TTC549 (cell line): ENCODE data around the gene NCKAP5.

Source experiments
- FAIRE-seq: peaks from 2 replicates; lab custom pipeline; 2012; peaks lifted over from hg19 to GRCh38; lab: Jason Lieb, UNC

Gene NCKAP5

DNA sequence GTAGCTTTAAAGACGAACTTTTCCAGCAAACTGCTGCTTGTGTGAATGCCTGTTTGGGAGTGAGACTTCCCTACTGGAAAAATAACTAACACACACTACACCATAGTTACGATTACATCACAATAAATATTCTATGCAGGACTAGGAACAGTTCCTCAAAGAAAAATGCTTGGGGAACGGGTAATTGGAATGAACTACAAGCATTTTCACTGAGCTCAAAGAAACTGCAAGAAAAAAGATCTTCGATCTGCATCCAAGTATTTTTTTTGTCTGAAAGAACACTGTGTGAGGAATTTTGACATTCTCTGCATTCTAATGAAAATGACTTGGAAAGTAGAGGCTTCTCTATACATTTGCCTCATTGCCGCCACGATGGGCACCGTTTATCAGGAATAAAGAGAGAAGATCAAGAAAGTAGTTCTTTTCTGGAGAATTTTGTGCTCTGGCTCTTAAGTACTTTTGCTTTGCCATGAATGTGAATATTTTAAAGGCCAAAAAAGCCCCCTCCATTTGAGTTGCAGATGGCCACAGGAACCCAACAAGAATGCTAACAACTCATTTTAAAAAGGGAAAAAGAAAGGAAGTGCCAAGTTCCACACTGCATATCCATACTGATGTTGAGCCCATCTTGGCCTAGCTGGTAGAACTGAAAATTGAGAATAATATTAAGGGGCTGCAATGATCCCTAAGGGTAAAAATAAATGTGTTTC is 911.8 kb downstream of the NCKAP5 start:
- no peak for FAIRE-seq

- FAIRE-seq: no peak
Observed at GRCh38 chr2:132654968-132655367, 913.3 kb downstream of the NCKAP5 start.

- FAIRE-seq: no peak
Observed at GRCh38 chr2:132654335-132654734, 913.9 kb downstream of the NCKAP5 start.

DNA sequence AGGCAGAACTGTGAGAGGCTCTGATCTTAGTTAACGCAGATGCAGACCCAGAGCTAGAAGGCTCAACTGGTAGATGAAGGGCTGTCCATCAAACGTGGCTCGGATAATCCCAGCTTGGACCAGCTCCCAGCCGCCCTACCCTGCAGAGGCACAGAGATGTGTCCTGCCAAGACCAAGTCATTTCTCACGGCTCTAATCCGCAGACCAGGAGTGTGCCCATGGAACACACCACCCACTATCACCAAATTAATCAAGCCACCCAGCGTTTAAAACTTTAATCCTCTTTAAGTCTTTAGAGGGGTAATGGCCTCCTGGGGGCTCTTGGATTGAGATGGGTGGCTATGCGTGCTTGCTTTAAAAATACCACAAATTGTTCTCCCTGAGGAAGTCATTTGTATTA is 915.8 kb downstream of the NCKAP5 start:
- FAIRE-seq: no peak

GRCh38 chr2:132651115-132652045 is 916.9 kb downstream of the NCKAP5 start:
- no peak for FAIRE-seq

- no peak for FAIRE-seq
Observed at GRCh38 chr2:132646540-132647108, 921.6 kb downstream of the NCKAP5 start.

GRCh38 chr2:132645722-132646539 is 922.3 kb downstream of the NCKAP5 start:
- FAIRE-seq: no peak

GRCh38 chr2:132645176-132645575 is 923.1 kb downstream of the NCKAP5 start:
- FAIRE-seq: no peak

DNA sequence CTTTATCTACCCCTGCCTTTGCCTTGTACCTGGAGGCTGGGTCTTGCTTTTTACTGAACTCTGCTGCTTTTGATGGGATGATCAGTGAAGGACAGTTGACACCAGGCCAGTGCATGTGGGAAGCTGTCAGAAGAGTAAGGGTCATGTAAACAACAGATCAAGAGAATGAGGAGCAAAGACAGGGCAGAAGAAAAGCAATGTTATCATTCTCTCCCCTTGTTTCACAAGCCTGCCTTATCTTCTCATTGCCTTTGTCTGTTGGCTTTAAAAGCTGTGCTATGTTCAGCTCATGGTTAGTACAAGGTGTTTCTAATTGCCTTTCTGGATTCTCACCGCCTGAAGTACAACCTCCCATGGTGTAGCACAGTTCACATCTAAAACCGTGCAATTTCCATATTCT is 925.8 kb downstream of the NCKAP5 start:
- no peak for FAIRE-seq

DNA sequence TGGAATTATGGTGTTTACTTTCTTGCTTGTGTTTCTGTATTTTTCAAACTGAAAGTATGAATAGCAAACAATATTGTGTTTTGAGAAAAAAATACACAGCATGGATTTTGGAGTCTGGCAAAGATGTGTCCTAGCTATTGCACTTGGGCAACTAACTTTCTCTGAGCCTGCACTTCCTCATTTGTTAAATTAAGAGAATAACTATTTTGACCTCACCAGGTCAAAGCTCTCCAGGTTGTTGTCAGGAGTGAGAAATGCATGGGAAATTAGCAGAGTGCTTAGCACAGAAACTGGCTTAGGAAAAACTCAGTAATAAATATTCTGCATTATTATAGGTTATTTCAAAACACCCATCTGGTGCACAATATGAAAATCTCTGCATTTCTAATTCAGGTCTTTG is 926.4 kb downstream of the NCKAP5 start:
- FAIRE-seq: no peak

- no peak for FAIRE-seq
Observed at GRCh38 chr2:132640116-132640515, 928.1 kb downstream of the NCKAP5 start.

- FAIRE-seq: no peak
Observed at GRCh38 chr2:132638313-132639040, 929.8 kb downstream of the NCKAP5 start.

GRCh38 chr2:132636346-132636745 is 931.9 kb downstream of the NCKAP5 start:
- FAIRE-seq: no peak

DNA sequence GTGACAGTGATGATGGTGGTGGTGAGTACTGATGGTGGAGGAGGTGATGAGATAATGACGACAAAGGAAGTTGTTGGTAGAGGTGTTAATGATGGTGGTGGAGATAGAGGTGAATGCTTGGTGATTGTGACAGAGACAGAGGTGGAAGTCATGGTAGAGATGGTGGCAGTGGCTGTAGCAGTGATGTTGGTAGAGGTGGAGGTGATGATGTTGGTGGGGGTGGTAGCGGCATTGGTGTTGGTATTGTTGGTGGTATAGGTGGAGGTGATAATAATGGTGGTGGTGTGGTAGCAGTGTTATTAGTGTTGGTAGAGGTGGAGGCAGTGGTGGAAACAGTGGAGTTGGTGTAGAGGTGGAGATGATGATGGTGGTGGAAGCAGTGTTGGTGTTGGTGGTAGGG is 934.6 kb downstream of the NCKAP5 start:
- FAIRE-seq: no peak

- no peak for FAIRE-seq
Observed at GRCh38 chr2:132632000-132632649, 936.1 kb downstream of the NCKAP5 start.

- no peak for FAIRE-seq
Observed at GRCh38 chr2:132627536-132627935, 940.7 kb downstream of the NCKAP5 start.

DNA sequence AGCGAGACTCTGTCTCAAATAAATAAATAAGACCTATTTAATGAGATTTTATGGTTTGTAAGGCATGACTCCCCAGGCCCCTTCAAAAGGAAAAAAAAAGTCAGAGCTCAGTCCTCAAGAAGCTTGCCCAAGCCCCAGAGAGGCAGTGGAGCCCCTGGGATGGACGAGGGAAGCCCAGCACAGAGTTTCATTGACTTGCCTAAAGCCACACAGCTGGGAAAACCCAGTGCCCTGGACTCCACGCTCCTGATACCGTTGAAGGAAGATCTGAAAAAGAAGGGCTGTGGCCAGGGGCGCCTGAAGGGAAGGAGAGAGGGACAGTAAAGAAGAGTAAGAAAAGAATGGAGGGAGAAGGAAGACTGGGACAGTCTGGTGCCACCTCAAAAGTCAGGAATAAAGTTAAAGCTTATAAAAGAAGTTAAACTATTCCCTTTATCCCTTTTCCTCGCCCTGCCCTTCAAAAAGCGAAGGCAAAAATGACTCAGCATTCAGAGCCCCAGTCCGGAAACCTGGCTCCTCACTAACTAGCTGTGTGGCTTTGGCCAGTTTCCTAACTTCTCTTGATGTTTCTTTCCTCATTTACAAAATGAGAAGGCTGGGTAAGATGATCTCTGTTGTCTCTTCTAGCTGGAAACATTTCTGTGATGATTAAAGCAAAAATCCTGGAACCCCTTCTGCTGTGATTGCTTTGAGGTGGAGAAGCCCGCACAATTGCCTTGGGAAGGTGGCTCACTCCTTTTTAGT is 945.0 kb downstream of the NCKAP5 start:
- no peak for FAIRE-seq
